HL-60 (cell line): ENCODE data around the gene MYLIP.

Source experiments
- DNase-seq, 2 experiments: peaks; one replicate each; pipeline ENCODE4 v3.0.0-alpha.2; 2010 to 2020; ENCODE audit warnings: low read depth in 1 of 2, low spot score in 1 of 2
- H3K27ac ChIP-seq: fragments of 250-450 bp; sonication (Bioruptor Pico); replicated peaks from 2 replicates; pipeline ENCODE4 v1.5.1; 2020; ENCODE audit warnings: mild to moderate bottlenecking, moderate library complexity
- H3K27me3 ChIP-seq: fragments of 250-450 bp; sonication (Bioruptor Pico); 2 replicates; pipeline ENCODE4 v1.5.1; 2021; ENCODE audit warnings: mild to moderate bottlenecking, moderate library complexity; ENCODE audit not compliant: insufficient read depth, poor library complexity, severe bottlenecking
- H3K4me3 ChIP-seq: replicated peaks from 2 replicates; pipeline ENCODE4 v1.5.1; 2011; ENCODE audit warnings: mild to moderate bottlenecking, control low read depth, low read length; ENCODE audit not compliant: insufficient read depth
- GABPA ChIP-seq: IDR thresholded peaks from 2 replicates; pipeline ENCODE4 v1.6.1; 2012; ENCODE audit warnings: low read depth
- POLR2AphosphoS5 ChIP-seq: IDR thresholded peaks from 2 replicates; pipeline ENCODE4 v1.6.1; 2012; ENCODE audit warnings: low read depth
- SPI1 ChIP-seq: IDR thresholded peaks from 2 replicates; pipeline ENCODE4 v1.6.1; 2012; ENCODE audit warnings: low read depth, mild to moderate bottlenecking, borderline replicate concordance
- TF ChIP-seq, protein P1 (sequence below): IDR thresholded peaks from 2 replicates; pipeline ENCODE4 v1.6.1; 2012; ENCODE audit warnings: low read depth; ENCODE audit not compliant: insufficient replicate concordance
- TF ChIP-seq, protein P2 (sequence below): IDR thresholded peaks from one replicate; pipeline ENCODE4 v1.5.1; 2011; ENCODE audit warnings: low read length, control low read depth, inconsistent platforms; ENCODE audit not compliant: insufficient read depth

Gene MYLIP

DNA sequence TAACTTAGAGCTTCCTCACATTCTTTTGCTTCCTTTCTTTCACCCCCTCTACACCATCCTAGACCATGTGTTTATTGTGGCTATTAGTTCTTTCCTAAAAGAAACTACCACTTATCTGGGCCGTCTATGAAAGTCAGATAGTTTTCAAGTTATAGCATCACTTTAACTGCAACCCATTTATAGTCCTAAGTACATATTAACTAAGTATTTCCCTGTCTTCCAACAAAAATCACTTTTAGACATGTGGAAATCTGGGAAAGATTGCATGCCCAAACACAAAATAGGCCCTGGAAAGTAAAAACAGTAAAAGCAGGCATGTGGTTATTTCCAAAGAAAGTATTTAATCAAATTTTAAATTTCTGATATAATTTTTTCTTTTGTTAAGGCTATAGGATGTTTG lies 5.5 kb downstream of the MYLIP start:
- Histone ChIP-seq H3K4me3 (no peak overlapping the region), H3K27me3 (no peaks in the 10 kb centered on the region), H3K27ac (no peak overlapping the region)
- TF ChIP-seq, protein P1, sequence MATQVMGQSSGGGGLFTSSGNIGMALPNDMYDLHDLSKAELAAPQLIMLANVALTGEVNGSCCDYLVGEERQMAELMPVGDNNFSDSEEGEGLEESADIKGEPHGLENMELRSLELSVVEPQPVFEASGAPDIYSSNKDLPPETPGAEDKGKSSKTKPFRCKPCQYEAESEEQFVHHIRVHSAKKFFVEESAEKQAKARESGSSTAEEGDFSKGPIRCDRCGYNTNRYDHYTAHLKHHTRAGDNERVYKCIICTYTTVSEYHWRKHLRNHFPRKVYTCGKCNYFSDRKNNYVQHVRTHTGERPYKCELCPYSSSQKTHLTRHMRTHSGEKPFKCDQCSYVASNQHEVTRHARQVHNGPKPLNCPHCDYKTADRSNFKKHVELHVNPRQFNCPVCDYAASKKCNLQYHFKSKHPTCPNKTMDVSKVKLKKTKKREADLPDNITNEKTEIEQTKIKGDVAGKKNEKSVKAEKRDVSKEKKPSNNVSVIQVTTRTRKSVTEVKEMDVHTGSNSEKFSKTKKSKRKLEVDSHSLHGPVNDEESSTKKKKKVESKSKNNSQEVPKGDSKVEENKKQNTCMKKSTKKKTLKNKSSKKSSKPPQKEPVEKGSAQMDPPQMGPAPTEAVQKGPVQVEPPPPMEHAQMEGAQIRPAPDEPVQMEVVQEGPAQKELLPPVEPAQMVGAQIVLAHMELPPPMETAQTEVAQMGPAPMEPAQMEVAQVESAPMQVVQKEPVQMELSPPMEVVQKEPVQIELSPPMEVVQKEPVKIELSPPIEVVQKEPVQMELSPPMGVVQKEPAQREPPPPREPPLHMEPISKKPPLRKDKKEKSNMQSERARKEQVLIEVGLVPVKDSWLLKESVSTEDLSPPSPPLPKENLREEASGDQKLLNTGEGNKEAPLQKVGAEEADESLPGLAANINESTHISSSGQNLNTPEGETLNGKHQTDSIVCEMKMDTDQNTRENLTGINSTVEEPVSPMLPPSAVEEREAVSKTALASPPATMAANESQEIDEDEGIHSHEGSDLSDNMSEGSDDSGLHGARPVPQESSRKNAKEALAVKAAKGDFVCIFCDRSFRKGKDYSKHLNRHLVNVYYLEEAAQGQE = no peak
- no peak for TF ChIP-seq POLR2AphosphoS5
- TF ChIP-seq SPI1 = no peak
- no peak for TF ChIP-seq GABPA
- TF ChIP-seq, protein P2, sequence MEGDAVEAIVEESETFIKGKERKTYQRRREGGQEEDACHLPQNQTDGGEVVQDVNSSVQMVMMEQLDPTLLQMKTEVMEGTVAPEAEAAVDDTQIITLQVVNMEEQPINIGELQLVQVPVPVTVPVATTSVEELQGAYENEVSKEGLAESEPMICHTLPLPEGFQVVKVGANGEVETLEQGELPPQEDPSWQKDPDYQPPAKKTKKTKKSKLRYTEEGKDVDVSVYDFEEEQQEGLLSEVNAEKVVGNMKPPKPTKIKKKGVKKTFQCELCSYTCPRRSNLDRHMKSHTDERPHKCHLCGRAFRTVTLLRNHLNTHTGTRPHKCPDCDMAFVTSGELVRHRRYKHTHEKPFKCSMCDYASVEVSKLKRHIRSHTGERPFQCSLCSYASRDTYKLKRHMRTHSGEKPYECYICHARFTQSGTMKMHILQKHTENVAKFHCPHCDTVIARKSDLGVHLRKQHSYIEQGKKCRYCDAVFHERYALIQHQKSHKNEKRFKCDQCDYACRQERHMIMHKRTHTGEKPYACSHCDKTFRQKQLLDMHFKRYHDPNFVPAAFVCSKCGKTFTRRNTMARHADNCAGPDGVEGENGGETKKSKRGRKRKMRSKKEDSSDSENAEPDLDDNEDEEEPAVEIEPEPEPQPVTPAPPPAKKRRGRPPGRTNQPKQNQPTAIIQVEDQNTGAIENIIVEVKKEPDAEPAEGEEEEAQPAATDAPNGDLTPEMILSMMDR = no peak
- no peak for DNase-seq

DNA sequence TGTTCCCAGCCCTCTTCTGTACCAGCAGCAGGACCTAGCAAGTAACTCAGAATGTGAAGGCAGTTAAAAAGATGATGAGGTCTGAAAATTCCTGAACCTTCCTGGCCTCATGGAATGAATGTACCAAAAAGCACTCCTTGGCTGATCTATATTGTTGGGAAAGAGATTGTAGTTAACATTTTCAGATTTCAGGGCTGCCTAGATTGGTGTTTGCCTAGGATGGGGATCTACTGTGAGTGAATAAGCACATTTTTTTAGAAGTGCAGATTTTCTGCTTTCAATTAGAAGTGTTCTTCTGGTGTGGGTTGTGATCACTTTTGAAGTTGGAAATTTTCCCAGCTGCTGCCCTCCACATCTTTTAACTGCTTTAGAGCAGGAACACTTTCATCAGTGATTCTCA lies 6.2 kb downstream of the MYLIP start:
- DNase-seq = no peak
- H3K27me3 ChIP-seq = no peaks in the 10 kb centered on the region
- no peak overlapping the region for H3K27ac ChIP-seq
- H3K4me3 ChIP-seq = no peak overlapping the region
- TF ChIP-seq POLR2AphosphoS5 (no peak), GABPA (no peak), SPI1 (no peak)
- TF ChIP-seq, protein P2 = no peak
- TF ChIP-seq, protein P1 = no peak

DNA sequence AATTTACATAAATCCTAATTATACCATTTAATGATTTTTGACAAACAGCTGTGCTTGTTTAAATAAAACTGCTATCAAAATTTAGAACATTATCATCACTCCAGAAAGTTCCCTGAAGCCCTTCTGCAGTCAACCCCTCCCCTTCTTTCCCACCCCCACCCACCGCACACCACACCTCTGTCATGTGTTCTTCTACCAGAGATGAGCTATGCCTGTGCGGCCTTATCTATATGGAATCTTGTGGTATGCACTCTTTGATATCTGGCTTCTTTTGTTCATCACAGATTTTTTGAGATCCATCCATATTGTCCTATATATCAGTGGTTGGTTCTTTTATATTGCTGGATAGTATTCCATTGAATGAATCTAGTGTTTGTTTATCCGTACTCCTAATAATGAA lies 7.2 kb downstream of the MYLIP start:
- TF ChIP-seq, protein P2 = no peak
- no peak for TF ChIP-seq POLR2AphosphoS5
- no peak for TF ChIP-seq SPI1
- no peak for TF ChIP-seq GABPA
- TF ChIP-seq, protein P1 = no peak
- Histone ChIP-seq H3K27ac (no peak overlapping the region), H3K27me3 (no peaks in the 10 kb centered on the region), H3K4me3 (no peak overlapping the region)
- DNase-seq = no peak
